ENCODE data around the gene GPM6B. TPM values are rescaled to one million over a fixed set of nuclear protein-coding genes. Genes with fewer than 3 reads are reported as not detected.

GPM6B gene
- polyA plus RNA-seq, 4 donors, result 10.7 to 31.1 (median 21.4) TPM

GRCh38 chrX:13770013-13770535 is 46.8 kb downstream of the GPM6B start:
- DNase-seq (ENCODE audit: low read depth in 4 of 4, low spot score in 3 of 4), result no peak

DNA sequence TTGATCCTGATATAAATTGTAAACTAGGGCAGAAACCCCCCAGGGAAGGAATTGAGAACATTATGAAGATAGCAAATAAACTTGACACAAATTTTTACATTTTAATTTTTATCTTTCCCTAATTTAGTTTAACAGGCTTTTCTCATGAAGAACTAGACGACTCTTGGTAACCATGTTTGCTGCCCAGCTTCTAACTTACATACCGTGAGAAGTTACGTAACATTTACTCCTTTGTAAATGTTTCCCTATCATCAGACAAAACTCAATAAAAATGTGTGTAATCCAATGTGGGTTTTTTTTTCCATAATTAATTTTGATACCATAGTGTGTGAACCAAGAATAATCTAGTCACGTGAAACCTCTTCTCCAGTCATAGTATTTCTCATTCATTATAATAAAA is 48.0 kb downstream of the GPM6B start:
- no peak for DNase-seq (ENCODE audit: low read depth in 4 of 4, low spot score in 3 of 4)

GRCh38 chrX:13764765-13765164 is 52.1 kb downstream of the GPM6B start:
- no peak for DNase-seq (ENCODE audit: low read depth in 4 of 4, low spot score in 3 of 4)

DNA sequence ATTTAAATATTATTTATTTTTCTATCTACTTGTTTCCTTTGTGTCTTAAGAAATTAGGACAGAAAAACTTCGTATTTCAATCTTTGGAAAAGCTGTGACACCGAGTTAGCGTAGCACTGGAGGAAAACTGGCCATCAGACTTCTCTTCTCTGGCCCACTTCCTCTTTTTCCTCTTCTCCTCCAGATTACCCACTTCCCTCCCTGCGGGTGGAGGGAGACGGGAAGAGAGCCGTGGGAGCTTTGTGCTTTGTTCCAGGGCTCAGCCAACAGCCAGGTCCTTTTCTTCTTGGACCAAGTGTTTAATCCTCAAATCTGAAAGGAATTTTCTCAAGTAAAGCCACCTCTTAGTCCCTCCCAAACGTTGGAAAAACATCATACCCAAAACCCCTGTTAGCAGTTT is 52.6 kb downstream of the GPM6B start:
- no peak for DNase-seq (ENCODE audit: low read depth in 4 of 4, low spot score in 3 of 4)

DNA sequence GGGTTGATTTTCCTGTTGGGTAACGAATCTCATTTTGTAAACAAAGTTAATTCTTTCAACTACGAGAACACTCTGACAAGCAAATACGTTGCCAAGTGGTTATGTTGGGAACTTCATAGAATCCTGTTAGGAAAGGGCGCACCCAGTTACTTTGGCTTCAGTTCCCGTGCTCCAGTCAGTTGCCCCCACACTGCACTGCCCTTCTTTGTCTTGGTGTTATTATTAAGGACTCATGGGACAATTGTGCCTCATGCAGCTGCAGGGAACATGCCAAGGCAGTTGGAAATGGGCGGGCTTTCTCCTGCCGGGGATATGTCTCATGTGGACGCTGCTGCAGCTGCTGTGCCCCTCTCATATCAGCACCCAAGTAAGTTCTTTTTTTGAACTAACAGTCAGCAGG is 53.4 kb downstream of the GPM6B start:
- no peak for DNase-seq (ENCODE audit: low read depth in 4 of 4, low spot score in 3 of 4)

DNA sequence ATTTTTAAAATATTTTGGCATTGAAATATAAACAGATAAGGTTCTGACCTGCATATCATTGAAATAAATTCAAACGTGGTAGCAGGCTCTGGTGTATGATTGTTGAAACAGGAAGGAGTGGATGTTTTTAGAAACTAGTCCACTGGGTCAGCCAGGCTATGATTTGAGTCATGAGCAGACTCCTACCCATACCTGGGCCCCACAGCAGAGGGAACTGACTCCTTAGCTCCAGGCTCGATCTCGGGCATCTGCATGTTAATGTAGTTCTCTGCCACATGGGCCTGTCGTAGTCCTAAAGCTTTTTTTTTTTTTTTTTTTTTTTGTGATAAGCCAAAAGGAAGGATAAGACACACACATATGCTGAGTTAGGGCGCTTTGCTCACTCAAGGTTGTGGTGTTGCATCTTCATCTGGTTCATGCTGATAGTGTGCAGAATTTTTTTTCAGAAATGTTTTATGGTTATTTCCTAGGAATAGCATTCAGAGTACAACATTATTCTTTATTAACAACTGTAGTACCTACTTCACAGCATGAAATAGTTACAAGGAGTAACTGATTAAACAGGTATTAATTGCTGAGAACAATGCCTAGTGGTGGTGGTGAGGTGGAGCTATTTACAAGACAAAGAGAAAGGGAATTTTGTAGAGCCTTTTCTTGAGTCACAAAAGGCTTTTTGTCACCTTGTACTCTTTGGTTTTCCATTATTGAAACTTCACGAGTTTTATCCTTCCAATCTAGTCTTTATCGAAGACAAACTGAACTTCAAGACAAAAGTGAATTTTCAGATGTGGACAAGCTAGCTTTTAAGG is 55.1 kb downstream of the GPM6B start:
- no peak for DNase-seq (ENCODE audit: low read depth in 4 of 4, low spot score in 3 of 4)

DNA sequence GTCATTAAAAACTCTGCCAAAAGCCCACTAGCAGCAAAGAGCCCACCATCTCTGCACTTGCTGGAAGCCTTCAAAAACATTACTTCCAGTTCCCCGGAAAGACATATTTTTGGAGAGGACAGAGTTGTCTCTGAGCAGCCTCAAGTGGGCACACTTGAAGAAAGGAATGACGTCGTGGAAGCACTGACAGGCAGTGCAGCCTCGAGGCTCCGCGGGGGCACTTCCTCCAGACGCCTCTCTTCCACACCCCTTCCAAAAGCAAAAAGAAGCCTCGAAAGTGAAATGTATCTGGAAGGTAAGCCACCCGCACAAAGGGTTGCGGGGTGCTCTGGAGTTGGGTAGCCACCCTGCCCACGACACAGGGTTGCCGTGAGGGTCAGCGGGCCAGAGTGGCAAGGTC is 56.5 kb downstream of the GPM6B start:
- DNase-seq (ENCODE audit: low read depth in 4 of 4, low spot score in 3 of 4), result no peak

GRCh38 chrX:13759152-13759718 is 57.7 kb downstream of the GPM6B start:
- no peak for DNase-seq (ENCODE audit: low read depth in 4 of 4, low spot score in 3 of 4)

- no peak for DNase-seq (ENCODE audit: low read depth in 4 of 4, low spot score in 3 of 4)
Observed at GRCh38 chrX:13756381-13756780, 60.5 kb downstream of the GPM6B start.

GRCh38 chrX:13755254-13755653 is 61.6 kb downstream of the GPM6B start:
- no peak for DNase-seq (ENCODE audit: low read depth in 4 of 4, low spot score in 3 of 4)

DNA sequence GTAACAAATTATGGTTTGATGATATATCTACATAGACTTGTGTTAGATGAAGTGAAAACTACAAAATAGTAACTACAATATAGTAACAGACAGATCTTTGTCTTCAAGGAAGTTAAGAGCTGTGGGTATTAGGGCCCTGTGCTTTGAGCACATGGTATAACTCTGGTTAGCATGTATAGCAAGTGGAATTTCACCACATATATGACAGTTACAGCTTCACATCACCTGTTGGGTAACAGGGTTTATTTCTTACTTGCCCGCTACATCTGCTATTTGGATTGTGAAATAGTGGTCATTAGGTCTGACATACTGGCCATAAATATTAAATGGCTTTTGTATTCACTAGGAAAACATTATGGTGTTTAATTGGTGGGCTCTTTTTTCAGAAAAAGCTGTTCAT is 62.1 kb downstream of the GPM6B start:
- no peak for DNase-seq (ENCODE audit: low read depth in 4 of 4, low spot score in 3 of 4)

- DNase-seq (ENCODE audit: low read depth in 4 of 4, low spot score in 3 of 4), result no peak
Observed at GRCh38 chrX:13752646-13753045, 64.2 kb downstream of the GPM6B start.

- no peak for DNase-seq (ENCODE audit: low read depth in 4 of 4, low spot score in 3 of 4)
Observed at GRCh38 chrX:13752141-13752540, 64.8 kb downstream of the GPM6B start.

DNA sequence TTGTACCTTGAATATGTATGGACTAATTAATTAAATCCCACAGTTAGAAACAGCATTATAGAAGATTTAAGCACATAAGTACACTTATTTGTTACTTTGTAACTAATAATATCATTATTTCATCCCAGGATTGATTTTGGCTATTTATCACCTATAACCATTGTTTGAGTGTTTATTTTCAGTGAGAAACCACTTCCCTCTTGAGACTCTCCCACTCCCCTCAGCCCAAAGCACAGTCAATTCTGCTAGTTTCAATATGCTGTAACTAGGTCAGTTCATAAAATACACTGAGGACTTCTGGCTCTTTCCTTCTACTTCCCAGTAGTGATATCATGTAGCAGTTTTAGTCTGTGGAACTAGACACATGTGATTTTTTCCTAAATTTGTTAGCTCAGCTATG is 66.1 kb downstream of the GPM6B start:
- no peak for DNase-seq (ENCODE audit: low read depth in 4 of 4, low spot score in 3 of 4)

GRCh38 chrX:13750204-13750603 is 66.7 kb downstream of the GPM6B start:
- no peak for DNase-seq (ENCODE audit: low read depth in 4 of 4, low spot score in 3 of 4)

DNA sequence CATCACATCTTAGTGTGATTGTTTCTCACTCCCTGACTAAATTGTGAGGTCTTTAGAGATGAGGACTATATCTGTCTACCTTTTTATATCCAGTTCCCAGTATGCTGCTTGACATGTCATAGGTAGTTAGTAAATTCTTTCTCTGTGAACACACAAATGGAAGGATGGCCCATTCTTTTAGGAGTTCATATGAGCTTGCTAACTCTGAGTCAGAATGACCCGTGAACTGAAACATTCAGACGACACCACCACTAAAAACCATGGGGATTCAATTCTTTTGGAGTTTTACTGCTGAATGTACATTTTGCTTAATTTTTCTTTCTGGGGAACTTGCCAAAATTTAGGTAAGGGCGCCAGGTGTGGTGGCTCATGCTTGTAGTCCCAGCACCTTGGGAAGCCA is 68.4 kb downstream of the GPM6B start:
- DNase-seq (ENCODE audit: low read depth in 4 of 4, low spot score in 3 of 4), result no peak

DNA sequence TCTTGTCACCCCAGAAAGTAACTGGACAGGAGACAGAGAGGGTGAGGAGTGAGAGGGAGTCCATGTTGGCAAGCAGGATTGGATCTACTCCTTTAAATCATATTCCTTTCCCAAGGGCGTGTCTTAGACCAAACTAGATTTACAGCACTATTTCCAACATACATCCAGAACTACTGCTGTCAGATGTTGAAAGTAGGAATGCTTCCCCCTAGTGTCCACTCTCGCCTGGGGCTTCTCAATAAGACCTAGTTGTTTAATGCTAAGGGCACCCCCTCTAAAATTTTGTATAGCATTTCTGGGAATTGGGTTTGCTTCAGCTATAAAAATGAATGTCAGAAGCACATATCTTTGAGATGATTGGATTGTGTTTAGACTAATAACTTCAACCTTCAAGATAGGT is 69.1 kb downstream of the GPM6B start:
- no peak for DNase-seq (ENCODE audit: low read depth in 4 of 4, low spot score in 3 of 4)

DNA sequence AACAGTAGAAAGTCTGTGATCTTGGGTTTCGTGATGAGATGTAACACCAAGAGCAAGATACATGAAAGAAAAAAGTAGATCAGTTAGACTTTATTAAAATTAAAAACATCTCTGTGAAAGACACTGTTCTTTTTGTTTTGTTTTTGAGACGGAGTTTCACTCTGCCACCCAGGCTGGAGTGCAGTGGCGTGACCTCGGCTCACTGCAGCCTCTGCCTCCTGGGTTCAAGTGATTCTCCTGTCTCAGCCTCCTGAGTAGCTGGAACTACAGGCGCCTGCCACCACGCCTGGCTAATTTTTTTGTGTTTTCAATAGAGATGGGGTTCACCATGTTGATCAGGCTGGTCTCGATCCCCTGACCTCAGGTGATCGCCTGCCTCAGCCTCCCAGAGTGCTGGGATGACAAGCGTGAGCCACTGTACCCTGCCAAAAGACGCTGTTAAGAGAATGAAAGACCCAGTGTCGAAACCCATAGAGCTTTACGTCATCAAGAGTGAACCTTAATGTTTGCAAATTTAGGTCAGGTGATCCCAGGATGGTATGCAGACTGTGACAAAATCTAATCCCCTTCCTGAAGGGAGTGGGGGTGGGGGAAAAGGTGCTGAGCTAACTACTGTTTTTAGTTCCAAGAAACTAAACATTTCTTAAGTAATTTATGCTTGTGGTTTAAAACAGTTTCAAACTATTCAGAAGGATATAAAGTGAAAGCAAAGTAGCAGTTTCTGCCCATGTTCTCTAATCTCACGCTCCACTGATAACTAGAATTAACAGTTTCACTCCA is 74.3 kb downstream of the GPM6B start:
- DNase-seq (ENCODE audit: low read depth in 4 of 4, low spot score in 3 of 4), result no peak

DNA sequence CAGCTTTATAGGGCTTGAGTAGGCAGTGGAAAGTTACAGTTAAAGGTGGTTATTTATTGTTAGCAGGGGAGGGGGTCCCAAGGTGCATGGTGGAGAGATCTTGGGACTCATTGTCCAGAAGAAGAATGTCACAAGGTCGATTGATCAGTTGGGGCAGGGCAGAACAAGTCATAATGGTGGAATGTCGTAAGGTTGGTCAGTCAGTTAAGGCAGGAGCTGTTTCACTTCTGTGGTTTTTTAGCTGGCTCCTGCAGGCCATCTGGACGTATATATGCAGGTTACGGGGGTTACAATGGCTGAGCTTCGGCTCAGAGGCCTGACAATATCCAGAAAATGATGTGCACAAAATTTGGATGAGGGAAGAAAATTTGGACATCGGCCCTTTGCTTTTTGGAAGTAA is 75.2 kb downstream of the GPM6B start:
- no peak for DNase-seq (ENCODE audit: low read depth in 4 of 4, low spot score in 3 of 4)

- peak; percentile 75 to 87 (median 82) for DNase-seq (ENCODE audit: low read depth in 4 of 4, low spot score in 3 of 4)
Observed at GRCh38 chrX:13734278-13735172, 82.4 kb downstream of the GPM6B start, which contains the start of the genes OFD1 and TRAPPC2. Gene OFD1, plus strand, starts transcription at chrX:13734748. Its CDS starts 324 bp downstream, at chrX:13735072. Gene TRAPPC2, minus strand, starts transcription at chrX:13734620. Its CDS starts 14,657 bp downstream, at chrX:13719963.

Data from left renal pelvis (tissue), 4 donors.